Caco-2 (cell line): Measurements from ENCODE around the gene TIGD2. TPM values are rescaled to one million over a fixed set of nuclear protein-coding genes. Genes with fewer than 3 reads are reported as not detected.
"Not testable (repeated sequence)": the region's sequence is repeated elsewhere in the genome, so short reads cannot be mapped to it uniquely, and the experiment has no call there.

ENCODE experiments used
- BruUV-seq: library from RNA; stranded (reverse); fragments of 400-500 nt; replicated peaks from 2 replicates; lab custom pipeline; 2021; lab: Mats Ljungman, UMichigan
- CTCF ChIA-PET: fragments of 300-600 bp; sonication (Branson Sonifier 250); formaldehyde crosslinking; loops from one replicate; lab custom pipeline; 2022; ENCODE audit warnings: antibody characterized with exemption; lab: Charles Lee
- POLR2A ChIA-PET: fragments of 300-600 bp; sonication (Branson Sonifier 250); formaldehyde crosslinking; loops from one replicate; lab custom pipeline; 2022; ENCODE audit warnings: antibody characterized with exemption; lab: Charles Lee
- DNase-seq, 2 experiments: peaks; one replicate each; pipeline versions ENCODE4 v3.0.0 to v3.0.0-alpha.2; 2020 to 2022
- H3K27me3 ChIP-seq: replicated peaks from 2 replicates; pipeline ENCODE4 v1.6.0; 2011; ENCODE audit warnings: low read length; ENCODE audit not compliant: control insufficient read depth, insufficient read depth
- H3K36me3 ChIP-seq: 2 replicates; pipeline ENCODE4 v1.5.1; 2011; ENCODE audit warnings: low read length; ENCODE audit not compliant: control insufficient read depth, insufficient read depth
- H3K4me1 ChIP-seq: fragments of 250-450 bp; sonication (Bioruptor Pico); 2 replicates; pipeline ENCODE4 v1.5.1; 2020; ENCODE audit warnings: mild to moderate bottlenecking
- H3K4me3 ChIP-seq: 2 replicates; pipeline ENCODE4 v1.5.1; 2011; ENCODE audit warnings: low read depth, mild to moderate bottlenecking, control low read depth, low read length
- H3K9me3 ChIP-seq: fragments of 250-450 bp; sonication (Bioruptor Pico); 2 replicates; pipeline ENCODE4 v1.5.1; 2020; ENCODE audit warnings: mild to moderate bottlenecking, moderate library complexity
- H3K27ac Mint-ChIP-seq: one replicate; pipeline ENCODE4 v1.8.0; 2022; ENCODE audit warnings: mixed read lengths; ENCODE audit not compliant: unreplicated experiment
- H3K27me3 Mint-ChIP-seq: one replicate; pipeline ENCODE4 v1.8.0; 2022; ENCODE audit warnings: mixed read lengths; ENCODE audit not compliant: insufficient read depth, unreplicated experiment
- H3K36me3 Mint-ChIP-seq: one replicate; pipeline ENCODE4 v1.8.0; 2022; ENCODE audit warnings: mild to moderate bottlenecking, mixed read lengths; ENCODE audit not compliant: insufficient read depth, unreplicated experiment
- H3K4me1 Mint-ChIP-seq: one replicate; pipeline ENCODE4 v1.8.0; 2022; ENCODE audit warnings: low read depth, mixed read lengths; ENCODE audit not compliant: unreplicated experiment
- H3K4me3 Mint-ChIP-seq: one replicate; pipeline ENCODE4 v1.8.0; 2022; ENCODE audit warnings: mild to moderate bottlenecking, moderate library complexity, mixed read lengths; ENCODE audit not compliant: unreplicated experiment
- H3K9me3 Mint-ChIP-seq: one replicate; pipeline ENCODE4 v1.8.0; 2022; ENCODE audit warnings: mixed read lengths; ENCODE audit not compliant: unreplicated experiment
- intact Hi-C: fragments of 100-400 bp; cut with micrococcal nuclease; formaldehyde crosslinking; loops from one replicate; pipeline ENCODE4 v1.10.0; 2022; ENCODE audit not compliant: unreplicated experiment
- total RNA-seq: library from RNA; stranded (reverse); gene quantifications from 2 replicates; pipeline ENCODE4 v1.2.3, GENCODE V29; 2022
- TF ChIP-seq, protein P1 (sequence below), 2 experiments: fragments of 200-600 bp in 1 of 2; IDR thresholded peaks; 1 replicate in 1 of 2; 2 replicates in 1 of 2; pipeline versions ENCODE4 v1.5.1 to v1.8.0; 2011 to 2022; ENCODE audit warnings: antibody characterized with exemption in 1 of 2, control low read depth in 1 of 2, inconsistent platforms in 1 of 2, low read depth in 1 of 2, low read length in 1 of 2, mild to moderate bottlenecking in 1 of 2, moderate library complexity in 1 of 2; ENCODE audit not compliant: insufficient read depth in 1 of 2, severe bottlenecking in 1 of 2, unreplicated experiment in 1 of 2

TIGD2 gene
- total RNA-seq, 1 experiment from 2014 or later = 25.4 TPM

DNA sequence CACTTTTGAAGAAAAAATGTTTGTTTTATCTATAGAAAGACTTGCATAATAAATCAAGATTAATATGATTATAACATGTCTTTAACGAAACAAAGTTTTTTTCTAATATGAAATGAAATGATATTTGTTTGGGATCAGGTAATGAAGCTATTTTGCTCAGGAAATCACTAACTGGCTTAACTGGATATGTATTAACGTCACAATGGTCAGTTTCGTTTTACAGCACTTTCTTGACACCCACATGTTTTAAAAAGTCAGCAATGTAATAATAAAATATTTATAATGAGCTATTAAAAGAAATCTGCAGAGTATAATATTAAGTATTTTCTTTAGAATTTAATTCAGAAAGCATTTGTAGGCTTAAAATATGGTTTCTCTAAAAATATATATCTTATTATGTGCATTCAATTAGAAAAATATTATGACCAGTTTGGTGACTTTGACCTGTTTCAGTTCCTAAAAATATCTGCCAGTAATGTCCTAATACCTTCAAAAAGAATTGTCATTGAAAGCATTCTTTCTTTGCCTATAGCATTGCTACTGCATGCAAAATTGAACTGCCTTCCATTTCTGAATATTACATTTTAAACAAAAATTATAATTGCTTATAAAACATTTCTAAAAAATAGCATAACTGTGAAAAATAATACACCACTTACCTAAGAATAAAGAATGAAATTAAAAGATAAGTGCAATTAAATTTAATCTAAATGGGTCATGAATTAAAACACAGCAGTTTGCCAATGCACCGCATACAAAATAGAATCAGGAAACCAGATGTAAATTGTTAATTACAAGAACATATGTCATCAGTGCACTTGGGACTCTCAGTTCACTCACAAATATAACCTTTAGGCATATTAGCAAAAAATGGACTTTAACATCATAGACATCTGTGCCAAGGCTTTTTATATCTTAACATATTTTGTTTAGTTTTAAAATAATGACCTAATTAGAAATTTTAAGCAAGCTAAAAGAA lies 31.6 kb downstream of the TIGD2 start:
- TF ChIP-seq, protein P1, sequence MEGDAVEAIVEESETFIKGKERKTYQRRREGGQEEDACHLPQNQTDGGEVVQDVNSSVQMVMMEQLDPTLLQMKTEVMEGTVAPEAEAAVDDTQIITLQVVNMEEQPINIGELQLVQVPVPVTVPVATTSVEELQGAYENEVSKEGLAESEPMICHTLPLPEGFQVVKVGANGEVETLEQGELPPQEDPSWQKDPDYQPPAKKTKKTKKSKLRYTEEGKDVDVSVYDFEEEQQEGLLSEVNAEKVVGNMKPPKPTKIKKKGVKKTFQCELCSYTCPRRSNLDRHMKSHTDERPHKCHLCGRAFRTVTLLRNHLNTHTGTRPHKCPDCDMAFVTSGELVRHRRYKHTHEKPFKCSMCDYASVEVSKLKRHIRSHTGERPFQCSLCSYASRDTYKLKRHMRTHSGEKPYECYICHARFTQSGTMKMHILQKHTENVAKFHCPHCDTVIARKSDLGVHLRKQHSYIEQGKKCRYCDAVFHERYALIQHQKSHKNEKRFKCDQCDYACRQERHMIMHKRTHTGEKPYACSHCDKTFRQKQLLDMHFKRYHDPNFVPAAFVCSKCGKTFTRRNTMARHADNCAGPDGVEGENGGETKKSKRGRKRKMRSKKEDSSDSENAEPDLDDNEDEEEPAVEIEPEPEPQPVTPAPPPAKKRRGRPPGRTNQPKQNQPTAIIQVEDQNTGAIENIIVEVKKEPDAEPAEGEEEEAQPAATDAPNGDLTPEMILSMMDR (IDR thresholded peaks at IDR 0.05; ENCODE audit: insufficient read depth in 1 of 2, low read depth in 1 of 2, low read length in 1 of 2, severe bottlenecking in 1 of 2, unreplicated experiment in 1 of 2) = no peak
- H3K27me3 Mint-ChIP-seq = no peaks in the 10 kb centered on the region
- BruUV-seq = no TSS peak
- no peaks in the 10 kb centered on the region for H3K4me1 Mint-ChIP-seq
- Histone ChIP-seq H3K9me3 (peaks cover 3% of the 10 kb centered on the region; the same call in 1 of the 2 replicates), H3K4me3 (no peak overlapping the region), H3K27me3 (no peaks in the 10 kb centered on the region), H3K4me1 (no peaks in the 10 kb centered on the region), H3K36me3 (no peaks in the 10 kb centered on the region)
- intact Hi-C loops = no loop called here
- ChIA-PET CTCF (no interaction called here), POLR2A (no interaction called here)
- no peaks in the 10 kb centered on the region for H3K36me3 Mint-ChIP-seq
- DNase-seq = no peak
- H3K4me3 Mint-ChIP-seq = no peak overlapping the region
- H3K27ac Mint-ChIP-seq = no peak overlapping the region
- H3K9me3 Mint-ChIP-seq = no peaks in the 10 kb centered on the region

DNA sequence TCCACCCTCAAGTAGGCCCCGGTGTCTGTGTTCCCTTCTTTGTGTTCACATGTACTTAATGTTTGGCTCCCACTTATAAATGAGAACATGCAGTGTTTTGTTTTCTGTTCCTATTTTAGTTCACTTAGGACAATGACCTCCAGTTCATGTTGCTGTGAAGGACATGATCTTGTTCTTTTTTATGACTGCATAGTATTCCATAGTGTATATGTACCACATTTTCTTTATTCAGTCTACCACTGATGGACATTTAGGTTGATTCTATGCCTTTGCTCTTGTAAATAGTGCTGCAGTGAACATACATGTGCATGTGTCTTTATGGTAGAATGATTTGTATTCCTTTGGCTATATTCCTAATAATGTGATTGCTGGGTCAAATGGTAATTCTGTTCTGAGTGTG lies 33.3 kb downstream of the TIGD2 start:
- H3K9me3 Mint-ChIP-seq, H3K4me3 Mint-ChIP-seq, H3K4me3 ChIP-seq, H3K4me1 Mint-ChIP-seq, H3K27ac Mint-ChIP-seq, H3K4me1 ChIP-seq, H3K9me3 ChIP-seq, intact Hi-C loops, H3K36me3 ChIP-seq, H3K36me3 Mint-ChIP-seq, BruUV-seq, H3K27me3 ChIP-seq, H3K27me3 Mint-ChIP-seq, DNase-seq, POLR2A ChIA-PET, CTCF ChIA-PET: not testable (repeated sequence)

DNA sequence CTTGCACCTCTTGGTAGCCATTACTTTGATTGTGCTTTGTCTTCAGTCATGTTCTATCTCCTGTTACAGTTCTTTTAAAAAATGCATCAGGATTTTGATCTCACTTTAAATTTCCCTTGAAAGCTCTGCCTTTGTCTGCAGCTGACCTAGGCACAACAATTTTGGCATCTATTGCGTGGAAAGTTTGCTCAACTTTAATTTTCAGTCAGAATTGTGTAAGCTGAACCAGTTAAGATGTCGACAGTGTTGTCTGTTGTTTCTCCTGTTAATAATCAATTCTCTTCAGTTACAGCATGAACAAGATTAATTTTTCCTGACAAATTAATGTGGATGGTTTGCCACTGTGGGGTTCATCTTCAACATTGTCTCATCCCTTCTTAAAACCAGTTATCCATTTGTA lies 34.9 kb downstream of the TIGD2 start:
- DNase-seq = no peak
- Histone ChIP-seq H3K36me3 (no peaks in the 10 kb centered on the region; the same call in 1 of the 2 replicates), H3K9me3 (0 out of 2 replicates have a peak, but pooled peaks cover 3% of the 10 kb centered on the region), H3K4me3 (no peak overlapping the region), H3K27me3 (no peaks in the 10 kb centered on the region), H3K4me1 (no peaks in the 10 kb centered on the region)
- no peak overlapping the region for H3K27ac Mint-ChIP-seq
- ChIA-PET POLR2A (no interaction called here), CTCF (no interaction called here)
- no peaks in the 10 kb centered on the region for H3K27me3 Mint-ChIP-seq
- TF ChIP-seq, protein P1 (IDR thresholded peaks at IDR 0.05; ENCODE audit: insufficient read depth in 1 of 2, low read depth in 1 of 2, low read length in 1 of 2, severe bottlenecking in 1 of 2, unreplicated experiment in 1 of 2) = no peak
- H3K4me3 Mint-ChIP-seq = no peak overlapping the region
- intact Hi-C loops = no loop called here
- H3K36me3 Mint-ChIP-seq = no peaks in the 10 kb centered on the region
- no peaks in the 10 kb centered on the region for H3K4me1 Mint-ChIP-seq
- no TSS peak for BruUV-seq
- peaks cover 9% of the 10 kb centered on the region for H3K9me3 Mint-ChIP-seq
